ENCODE measurements around the gene ADGRF5. TPM values are rescaled to one million over a fixed set of nuclear protein-coding genes. Genes with fewer than 3 reads are reported as not detected.
"Not testable (repeated sequence)": the region's sequence is repeated elsewhere in the genome, so short reads cannot be mapped to it uniquely, and the experiment has no call there.

The ADGRF5 gene
- total RNA-seq, 1 experiment from 2014 or later = 40.0 TPM

- POLR2A ChIA-PET (ENCODE audit: unreplicated experiment) = no interaction called here
- H3K4me2 ChIP-seq = no peak overlapping the region
- H3K27me3 ChIP-seq (ENCODE audit: insufficient read depth, low read depth) = no peaks in the 10 kb centered on the region
- H3K9me3 ChIP-seq (ENCODE audit: insufficient read depth, low read depth) = no peaks in the 10 kb centered on the region
- no peaks in the 10 kb centered on the region for H4K20me1 ChIP-seq (ENCODE audit: insufficient read depth)
- H3K9me2 ChIP-seq (ENCODE audit: insufficient read depth) = no peaks in the 10 kb centered on the region
- H3K36me3 ChIP-seq (ENCODE audit: low read depth) = peaks cover 60% of the 10 kb centered on the region
- BruUV-seq (replicated peaks) = no TSS peak
- no peak for TF ChIP-seq EZH2 (IDR thresholded peaks at IDR 0.05; ENCODE audit: low read depth)
- TF ChIP-seq CTCF (conservative IDR thresholded peaks at IDR 0.05) = no peak
- DNase-seq = no peak
- H3K27ac ChIP-seq = no peak overlapping the region
- CTCF ChIA-PET = interaction anchor here (0.5 to 0.6 kb wide), 2 partner anchors 129 to 326 kb away, joined by 3 read pairs; no protein-coding TSS in a partner anchor
- H3K79me2 ChIP-seq (ENCODE audit: low read depth) = no peaks in the 10 kb centered on the region
- intact Hi-C loops (cut with micrococcal nuclease; ENCODE audit: unreplicated experiment) = no loop called here
- H2AFZ ChIP-seq = no peak overlapping the region
- H3K4me3 ChIP-seq = no peak overlapping the region
- no peaks in the 10 kb centered on the region for H3K4me1 ChIP-seq (replicated peaks; ENCODE audit: insufficient read depth)
- H3F3A ChIP-seq (ENCODE audit: insufficient read depth, low read depth) = peaks cover 13% of the 10 kb centered on the region; the same call in 1 of the 2 replicates
Measured at GRCh38 chr6:46862381-46862780, 59.4 kb downstream of the ADGRF5 start.

- H3K27me3 ChIP-seq (ENCODE audit: insufficient read depth, low read depth); CTCF ChIA-PET; H3K27ac ChIP-seq; BruUV-seq (replicated peaks); intact Hi-C loops (cut with micrococcal nuclease; ENCODE audit: unreplicated experiment); H3K4me1 ChIP-seq (replicated peaks; ENCODE audit: insufficient read depth); H2AFZ ChIP-seq; H3K79me2 ChIP-seq (ENCODE audit: low read depth); H3K4me2 ChIP-seq; DNase-seq; H3K9me2 ChIP-seq (ENCODE audit: insufficient read depth); H3K4me3 ChIP-seq; H3K9me3 ChIP-seq (ENCODE audit: insufficient read depth, low read depth); H4K20me1 ChIP-seq (ENCODE audit: insufficient read depth): not testable (repeated sequence)
- peak; percentile 83 for TF ChIP-seq CTCF (conservative IDR thresholded peaks at IDR 0.05)
- POLR2A ChIA-PET (ENCODE audit: unreplicated experiment) = interaction anchor here (0.6 to 0.7 kb wide), 3 partner anchors 179 to 196 kb away, joined by 3 to 6 read pairs (median 3); no protein-coding TSS in a partner anchor
- H3F3A ChIP-seq (ENCODE audit: insufficient read depth, low read depth) = peaks cover 11% of the 10 kb centered on the region
- peaks cover 36% of the 10 kb centered on the region for H3K36me3 ChIP-seq (ENCODE audit: low read depth)
Measured at GRCh38 chr6:46855966-46856365, 65.8 kb downstream of the ADGRF5 start.

- H3K4me3 ChIP-seq; H3K27ac ChIP-seq; H4K20me1 ChIP-seq (ENCODE audit: insufficient read depth); H3K27me3 ChIP-seq (ENCODE audit: insufficient read depth, low read depth); H3K79me2 ChIP-seq (ENCODE audit: low read depth); POLR2A ChIA-PET (ENCODE audit: unreplicated experiment); H3K9me2 ChIP-seq (ENCODE audit: insufficient read depth); BruUV-seq (replicated peaks); H2AFZ ChIP-seq; DNase-seq; H3K9me3 ChIP-seq (ENCODE audit: insufficient read depth, low read depth); CTCF ChIA-PET; H3K4me2 ChIP-seq: not testable (repeated sequence)
- Histone ChIP-seq H3K36me3 (ENCODE audit: low read depth) (peaks cover 27% of the 10 kb centered on the region), H3K4me1 (replicated peaks; ENCODE audit: insufficient read depth) (peaks cover 37% of the 10 kb centered on the region), H3F3A (ENCODE audit: insufficient read depth, low read depth) (peaks cover 17% of the 10 kb centered on the region)
- intact Hi-C loops (cut with micrococcal nuclease; ENCODE audit: unreplicated experiment) = loop anchor here (5.0 kb wide), 1 partner anchor 76 kb away; no protein-coding TSS in a partner anchor
Measured at GRCh38 chr6:46851576-46851975, 70.2 kb downstream of the ADGRF5 start.

- Histone ChIP-seq H3K4me1 (replicated peaks; ENCODE audit: insufficient read depth) (peaks cover 37% of the 10 kb centered on the region), H3K79me2 (ENCODE audit: low read depth) (no peaks in the 10 kb centered on the region), H4K20me1 (ENCODE audit: insufficient read depth) (no peaks in the 10 kb centered on the region), H3K27me3 (ENCODE audit: insufficient read depth, low read depth) (no peaks in the 10 kb centered on the region), H3K9me2 (ENCODE audit: insufficient read depth) (no peaks in the 10 kb centered on the region), H3F3A (ENCODE audit: insufficient read depth, low read depth) (peaks cover 17% of the 10 kb centered on the region), H3K4me3 (no peak overlapping the region), H2AFZ (no peak overlapping the region), H3K4me2 (0 out of 2 replicates have a peak overlapping the region, but pooled peaks have one; percentile 25), H3K27ac (peak overlapping the region; percentile 50), H3K36me3 (ENCODE audit: low read depth) (peaks cover 20% of the 10 kb centered on the region), H3K9me3 (ENCODE audit: insufficient read depth, low read depth) (no peaks in the 10 kb centered on the region)
- DNase-seq = peak in 1 of 2 experiments; percentile 72
- CTCF ChIA-PET = no interaction called here
- no peak for TF ChIP-seq CTCF (conservative IDR thresholded peaks at IDR 0.05)
- TF ChIP-seq EZH2 (IDR thresholded peaks at IDR 0.05; ENCODE audit: low read depth) = no peak
- intact Hi-C loops (cut with micrococcal nuclease; ENCODE audit: unreplicated experiment) = loop anchor here (5.0 kb wide), 1 partner anchor 77 kb away; no protein-coding TSS in a partner anchor
- POLR2A ChIA-PET (ENCODE audit: unreplicated experiment) = no interaction called here
- no TSS peak for BruUV-seq (replicated peaks)
Measured at GRCh38 chr6:46850792-46851191, 70.9 kb downstream of the ADGRF5 start.
